Loucy (cell line): ENCODE results near the gene NET1.

Experiments used
- H2AFZ ChIP-seq: fragments of 200-600 bp; sonication (generic); 2 replicates; pipeline ENCODE4 v1.6.0; 2016; ENCODE audit warnings: antibody characterized with exemption, mild to moderate bottlenecking, low read length, moderate library complexity
- H3F3A ChIP-seq: fragments of 200-600 bp; 2 replicates; pipeline ENCODE4 v1.6.0; 2016; ENCODE audit warnings: antibody characterized with exemption, low read depth, mild to moderate bottlenecking
- H3K27me3 ChIP-seq: fragments of 200-600 bp; sonication (generic); 2 replicates; pipeline ENCODE4 v1.6.1; 2014; ENCODE audit warnings: low read length, mild to moderate bottlenecking; ENCODE audit not compliant: insufficient read depth, poor library complexity, severe bottlenecking
- H3K36me3 ChIP-seq: fragments of 200-600 bp; sonication (generic); 2 replicates; pipeline ENCODE4 v1.6.1; 2016; ENCODE audit warnings: low read length; ENCODE audit not compliant: insufficient read depth
- H3K4me1 ChIP-seq: fragments of 200-600 bp; sonication (generic); 2 replicates; pipeline ENCODE4 v1.5.1; 2014; ENCODE audit warnings: low read length, mild to moderate bottlenecking; ENCODE audit not compliant: insufficient read depth, poor library complexity, severe bottlenecking
- H3K4me2 ChIP-seq: fragments of 200-600 bp; sonication (generic); 2 replicates; pipeline ENCODE4 v1.6.0; 2014; ENCODE audit warnings: antibody characterized with exemption, low read length, low read depth, mild to moderate bottlenecking; ENCODE audit not compliant: poor library complexity, severe bottlenecking
- H3K4me3 ChIP-seq: fragments of 200-600 bp; sonication (generic); 2 replicates; pipeline ENCODE4 v1.5.1; 2014; ENCODE audit warnings: low read length, mild to moderate bottlenecking, mixed read lengths; ENCODE audit not compliant: poor library complexity, severe bottlenecking
- H3K79me2 ChIP-seq: fragments of 200-600 bp; sonication (generic); 2 replicates; pipeline ENCODE4 v1.6.1; 2014; ENCODE audit warnings: low read length; ENCODE audit not compliant: insufficient read depth
- H3K9ac ChIP-seq: fragments of 200-600 bp; sonication (generic); 2 replicates; pipeline ENCODE4 v1.6.0; 2014; ENCODE audit warnings: mild to moderate bottlenecking, low read depth, low read length, moderate library complexity; ENCODE audit not compliant: poor library complexity, severe bottlenecking
- H3K9me2 ChIP-seq: fragments of 200-600 bp; sonication (generic); replicated peaks from 2 replicates; pipeline ENCODE4 v1.6.1; 2016; ENCODE audit warnings: low read depth, low read length, mixed read lengths
- H3K9me3 ChIP-seq: fragments of 200-600 bp; sonication (generic); 2 replicates; pipeline ENCODE4 v1.6.1; 2014; ENCODE audit warnings: mild to moderate bottlenecking, antibody characterized with exemption, low read length, low read depth; ENCODE audit not compliant: insufficient read depth
- H4K20me1 ChIP-seq: fragments of 200-600 bp; sonication (generic); 2 replicates; pipeline ENCODE4 v1.6.0; 2014; ENCODE audit warnings: antibody characterized with exemption, low read length, mild to moderate bottlenecking; ENCODE audit not compliant: insufficient read depth, poor library complexity, severe bottlenecking
- EZH2phosphoT487 ChIP-seq: fragments of 200-600 bp; IDR thresholded peaks from 2 replicates; pipeline ENCODE4 v1.6.1; 2018; ENCODE audit warnings: antibody characterized with exemption, mild to moderate bottlenecking, moderate library complexity, borderline replicate concordance
- TF ChIP-seq, protein P1 (sequence below): fragments of 200-600 bp; sonication (generic); conservative IDR thresholded peaks from 2 replicates; pipeline ENCODE4 v1.5.1; 2014; ENCODE audit warnings: mild to moderate bottlenecking, antibody characterized with exemption, low read length

Gene NET1

DNA sequence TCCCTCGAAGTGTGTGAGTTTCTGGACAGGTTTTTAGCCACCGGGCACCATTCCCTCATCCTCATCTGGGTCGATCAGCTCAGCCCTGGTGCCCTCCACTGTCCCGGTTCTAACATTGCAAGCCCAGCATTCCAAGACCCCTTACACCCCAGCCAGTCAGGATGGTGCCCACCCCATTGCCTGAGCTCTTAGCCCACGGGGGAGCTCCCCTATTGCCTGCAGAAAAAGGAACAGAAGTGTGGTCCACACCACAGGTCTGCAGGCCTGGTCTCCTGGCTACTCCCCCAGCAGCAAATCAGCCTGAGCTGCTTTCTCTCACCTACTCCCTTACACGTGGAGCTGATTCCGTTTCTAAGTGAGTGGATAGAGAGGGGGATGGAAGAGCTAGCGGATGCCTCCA is 82.3 kb downstream of the NET1 start:
- Histone ChIP-seq H3K36me3 (no peaks in the 10 kb centered on the region), H4K20me1 (no peaks in the 10 kb centered on the region), H3K9ac (no peak overlapping the region), H3F3A (no peaks in the 10 kb centered on the region), H2AFZ (no peak overlapping the region), H3K9me2 (no peaks in the 10 kb centered on the region), H3K27me3 (no peaks in the 10 kb centered on the region), H3K4me2 (no peak overlapping the region), H3K9me3 (no peaks in the 10 kb centered on the region), H3K79me2 (no peaks in the 10 kb centered on the region), H3K4me3 (no peak overlapping the region), H3K4me1 (peaks cover 6% of the 10 kb centered on the region)
- TF ChIP-seq EZH2phosphoT487, result no peak
- TF ChIP-seq, protein P1, sequence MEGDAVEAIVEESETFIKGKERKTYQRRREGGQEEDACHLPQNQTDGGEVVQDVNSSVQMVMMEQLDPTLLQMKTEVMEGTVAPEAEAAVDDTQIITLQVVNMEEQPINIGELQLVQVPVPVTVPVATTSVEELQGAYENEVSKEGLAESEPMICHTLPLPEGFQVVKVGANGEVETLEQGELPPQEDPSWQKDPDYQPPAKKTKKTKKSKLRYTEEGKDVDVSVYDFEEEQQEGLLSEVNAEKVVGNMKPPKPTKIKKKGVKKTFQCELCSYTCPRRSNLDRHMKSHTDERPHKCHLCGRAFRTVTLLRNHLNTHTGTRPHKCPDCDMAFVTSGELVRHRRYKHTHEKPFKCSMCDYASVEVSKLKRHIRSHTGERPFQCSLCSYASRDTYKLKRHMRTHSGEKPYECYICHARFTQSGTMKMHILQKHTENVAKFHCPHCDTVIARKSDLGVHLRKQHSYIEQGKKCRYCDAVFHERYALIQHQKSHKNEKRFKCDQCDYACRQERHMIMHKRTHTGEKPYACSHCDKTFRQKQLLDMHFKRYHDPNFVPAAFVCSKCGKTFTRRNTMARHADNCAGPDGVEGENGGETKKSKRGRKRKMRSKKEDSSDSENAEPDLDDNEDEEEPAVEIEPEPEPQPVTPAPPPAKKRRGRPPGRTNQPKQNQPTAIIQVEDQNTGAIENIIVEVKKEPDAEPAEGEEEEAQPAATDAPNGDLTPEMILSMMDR, result no peak

DNA sequence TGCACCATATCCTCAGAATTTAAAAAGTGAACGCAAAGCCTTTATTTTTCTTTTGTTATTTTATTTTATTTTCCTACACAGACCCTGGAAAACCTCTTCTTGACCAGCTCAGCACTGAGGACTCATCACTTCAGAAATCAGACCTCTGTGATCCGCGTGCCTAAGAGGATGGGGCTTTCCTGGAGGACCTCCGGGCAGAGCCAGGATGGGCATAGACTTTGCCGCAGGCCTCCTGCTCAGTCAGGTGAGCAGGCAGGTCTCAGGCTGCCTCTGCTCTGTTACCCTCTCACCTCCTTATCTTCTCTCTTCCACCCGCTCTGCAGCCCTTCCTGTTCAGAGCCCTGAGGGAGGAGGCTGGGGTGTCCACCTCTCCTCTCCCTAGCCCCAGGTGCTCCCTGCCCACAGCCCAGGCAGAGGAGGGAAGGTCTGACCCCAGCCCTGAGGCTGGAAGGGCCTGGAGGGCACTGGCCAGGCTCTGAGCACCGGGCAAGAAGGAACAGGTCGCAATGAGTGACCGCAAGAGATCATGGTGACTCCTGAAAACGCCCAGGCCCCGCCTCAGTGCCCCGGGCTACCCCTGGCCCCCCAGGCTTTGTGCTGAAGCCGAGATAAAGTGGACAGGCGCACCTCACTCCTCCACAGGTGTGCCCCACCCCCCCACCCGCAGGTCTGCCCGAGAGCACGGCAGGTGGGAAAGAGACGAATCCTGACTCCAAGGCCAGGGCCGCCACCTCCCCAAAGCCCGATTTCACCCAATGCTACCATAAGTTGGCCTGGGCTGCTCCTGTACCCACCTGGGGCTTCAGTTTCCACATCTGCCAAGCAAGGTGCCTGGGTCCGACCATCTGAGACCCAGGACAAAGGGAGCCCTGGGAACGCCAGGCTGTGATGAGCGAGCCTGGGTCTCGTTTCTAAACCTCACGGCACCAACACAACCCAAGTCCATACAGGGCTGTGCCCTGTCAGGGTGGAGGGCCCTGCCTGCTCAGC is 84.2 kb downstream of the NET1 start:
- H4K20me1 ChIP-seq, result no peaks in the 10 kb centered on the region
- no peak overlapping the region for H3K4me2 ChIP-seq
- H3K9ac ChIP-seq, result no peak overlapping the region
- H3K4me3 ChIP-seq, result no peak overlapping the region
- no peaks in the 10 kb centered on the region for H3K9me3 ChIP-seq
- TF ChIP-seq, protein P1, result no peak
- no peak for TF ChIP-seq EZH2phosphoT487
- no peaks in the 10 kb centered on the region for H3K9me2 ChIP-seq
- no peaks in the 10 kb centered on the region for H3K36me3 ChIP-seq
- H3F3A ChIP-seq, result no peaks in the 10 kb centered on the region
- H2AFZ ChIP-seq, result no peak overlapping the region
- H3K4me1 ChIP-seq, result no peaks in the 10 kb centered on the region
- no peaks in the 10 kb centered on the region for H3K27me3 ChIP-seq
- H3K79me2 ChIP-seq, result no peaks in the 10 kb centered on the region

DNA sequence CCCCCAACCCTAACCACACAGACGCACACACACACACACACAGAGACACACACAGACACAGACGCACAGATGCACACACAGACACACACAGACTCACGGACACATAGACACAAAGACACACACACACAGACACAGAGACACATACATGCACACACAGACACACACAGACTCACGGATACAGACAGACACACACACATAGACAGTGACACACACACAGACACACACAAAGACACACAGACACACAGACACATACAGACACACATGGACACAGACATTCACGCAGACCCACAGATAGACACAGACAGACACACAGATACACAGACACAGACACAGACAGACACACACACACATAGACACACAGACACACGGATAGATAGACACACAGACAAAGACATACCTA is 84.9 kb downstream of the NET1 start:
- Histone ChIP-seq H3F3A (no peaks in the 10 kb centered on the region), H3K9ac (no peak overlapping the region), H3K36me3 (no peaks in the 10 kb centered on the region), H3K9me3 (no peaks in the 10 kb centered on the region), H3K4me3 (no peak overlapping the region), H2AFZ (no peak overlapping the region), H3K4me2 (no peak overlapping the region), H4K20me1 (no peaks in the 10 kb centered on the region), H3K27me3 (no peaks in the 10 kb centered on the region), H3K79me2 (no peaks in the 10 kb centered on the region), H3K4me1 (no peaks in the 10 kb centered on the region), H3K9me2 (no peaks in the 10 kb centered on the region)
- TF ChIP-seq EZH2phosphoT487, result no peak
- TF ChIP-seq, protein P1, result no peak
